ENCODE results near the gene NMNAT1. TPM values are rescaled to one million over a fixed set of nuclear protein-coding genes. Genes with fewer than 3 reads are reported as not detected.

Gene NMNAT1
- total and polyA plus RNA-seq, 2 of the 8 experiments (the other 6 are each of a cell fraction or from before 2014, with no cell fraction given): 2.0 to 2.5 TPM

- H3K27me3 ChIP-seq (replicated peaks in 1 of 4; ENCODE audit: control insufficient read depth in 3 of 4, extremely low read depth in 1 of 4, insufficient read depth in 3 of 4, low read length in 3 of 4): no peaks in the 10 kb centered on the region
- no peak overlapping the region for H3K4ac ChIP-seq (replicated peaks; ENCODE audit: insufficient read length, low read depth, low read length)
- no peak overlapping the region for H3K27ac ChIP-seq (ENCODE audit: low read depth, low read length)
- DNase-seq (ENCODE audit: low read depth in 1 of 2, low spot score in 2 of 2): no peak
- no peak for FAIRE-seq
- no peak overlapping the region for H3K9ac ChIP-seq (replicated peaks in 1 of 4; ENCODE audit: extremely low read depth in 1 of 4, low read depth in 3 of 4, low read length in 3 of 4)
- no peak overlapping the region for H2BK5ac ChIP-seq (ENCODE audit: low read depth, low read length)
- H3K9me3 ChIP-seq (ENCODE audit: insufficient read depth in 2 of 2, low read depth in 1 of 2, low read length in 1 of 2): no peaks in the 10 kb centered on the region
- no peak overlapping the region for H3K14ac ChIP-seq (ENCODE audit: insufficient read length)
- H3K23ac ChIP-seq (ENCODE audit: insufficient read length): no peak overlapping the region
- H3K18ac ChIP-seq (ENCODE audit: extremely low read depth, low read length): no peak overlapping the region
- no peak overlapping the region for H4K8ac ChIP-seq (ENCODE audit: extremely low read depth, insufficient read depth, low read length)
- H3K36me3 ChIP-seq (ENCODE audit: control insufficient read depth in 2 of 4, insufficient read depth in 4 of 4, low read length in 3 of 4): no peaks in the 10 kb centered on the region
- no peak overlapping the region for H4K91ac ChIP-seq (replicated peaks; ENCODE audit: insufficient read length, low read length)
- H3K56ac ChIP-seq (replicated peaks; ENCODE audit: insufficient read length, low read depth, low read length): no peak overlapping the region
- H3K79me2 ChIP-seq (ENCODE audit: control insufficient read depth in 1 of 2, insufficient read depth in 2 of 2, low read length in 2 of 2): no peaks in the 10 kb centered on the region
- H2BK120ac ChIP-seq (replicated peaks; ENCODE audit: low read depth, low read length): no peak overlapping the region
- no peak overlapping the region for H4K5ac ChIP-seq (ENCODE audit: insufficient read length, low read depth, low read length)
- H2BK12ac ChIP-seq (ENCODE audit: low read depth, low read length): no peak overlapping the region
- H2BK20ac ChIP-seq (ENCODE audit: low read length): no peak overlapping the region
- no peak overlapping the region for H3K4me2 ChIP-seq (ENCODE audit: insufficient read depth in 1 of 2, low read depth in 2 of 2, low read length in 2 of 2)
- no peak overlapping the region for H2AK5ac ChIP-seq (ENCODE audit: low read depth, low read length)
- no peak overlapping the region for H2BK15ac ChIP-seq (ENCODE audit: low read length)
- H4K20me1 ChIP-seq (replicated peaks in 1 of 2; ENCODE audit: control insufficient read depth in 1 of 2, insufficient read depth in 2 of 2, low read length in 2 of 2): no peaks in the 10 kb centered on the region
- WGBS, 2 experiments (ENCODE audit: extremely low coverage in 1 of 2, insufficient coverage in 1 of 2, insufficient read length in 1 of 2, insufficient replicate concordance in 2 of 2, low coverage in 1 of 2, low lambda C conversion rate in 2 of 2, missing lambda C conversion rate in 1 of 2): 93% methylated on average over 5 of the region's 5 CpGs; no CpG with 5 or more reads in 1 of the 2 experiments
- H2AFZ ChIP-seq (ENCODE audit: low read length): no peak overlapping the region
- TF ChIP-seq E2F6 (IDR thresholded peaks at IDR 0.05) (no peak), PHF8 (conservative IDR thresholded peaks at IDR 0.05; ENCODE audit: low read depth, low read length) (no peak), HDAC6 (IDR thresholded peaks at IDR 0.05; ENCODE audit: low read depth, low read length) (no peak), MAFK (IDR thresholded peaks at IDR 0.05; ENCODE audit: low read depth, low read length) (no peak), TEAD4 (IDR thresholded peaks at IDR 0.05; ENCODE audit: low read depth, low read length) (no peak), EZH2 (IDR thresholded peaks at IDR 0.05; ENCODE audit: low read depth, low read length, severe bottlenecking) (no peak), POLR2A (IDR thresholded peaks at IDR 0.05; ENCODE audit: control extremely low read depth in 1 of 2, low read depth in 2 of 2, low read length in 2 of 2) (no peak)
- H3K4me1 ChIP-seq (replicated peaks in 1 of 4; ENCODE audit: control insufficient read depth in 3 of 4, insufficient read depth in 4 of 4, low read length in 3 of 4): no peaks in the 10 kb centered on the region
- H3K79me1 ChIP-seq (ENCODE audit: low read depth, low read length): no peaks in the 10 kb centered on the region
- CTCF ChIA-PET (ENCODE audit: partially characterized antibody): interaction anchor here (1.0 to 3.1 kb wide), 2 partner anchors 9 to 29 kb away, joined by 3 to 9 read pairs; no protein-coding TSS in a partner anchor
- H3K4me3 ChIP-seq (ENCODE audit: extremely low read depth in 1 of 4, insufficient read depth in 2 of 4, low read depth in 3 of 4, low read length in 4 of 4): no peak overlapping the region
- no peaks in the 10 kb centered on the region for H3K23me2 ChIP-seq (ENCODE audit: low read depth, low read length)
- POLR2A ChIA-PET (ENCODE audit: partially characterized antibody): no interaction called here
Observed at GRCh38 chr1:9984253-9984652, 41.0 kb downstream of the NMNAT1 start.

Measured in H1 (cell line).